Measurements from ENCODE around the gene POLR2L. TPM values are rescaled to one million over a fixed set of nuclear protein-coding genes. Genes with fewer than 3 reads are reported as not detected.

The POLR2L gene
- total RNA-seq, 1 donor from 2014 or later = 46.4 TPM

DNA sequence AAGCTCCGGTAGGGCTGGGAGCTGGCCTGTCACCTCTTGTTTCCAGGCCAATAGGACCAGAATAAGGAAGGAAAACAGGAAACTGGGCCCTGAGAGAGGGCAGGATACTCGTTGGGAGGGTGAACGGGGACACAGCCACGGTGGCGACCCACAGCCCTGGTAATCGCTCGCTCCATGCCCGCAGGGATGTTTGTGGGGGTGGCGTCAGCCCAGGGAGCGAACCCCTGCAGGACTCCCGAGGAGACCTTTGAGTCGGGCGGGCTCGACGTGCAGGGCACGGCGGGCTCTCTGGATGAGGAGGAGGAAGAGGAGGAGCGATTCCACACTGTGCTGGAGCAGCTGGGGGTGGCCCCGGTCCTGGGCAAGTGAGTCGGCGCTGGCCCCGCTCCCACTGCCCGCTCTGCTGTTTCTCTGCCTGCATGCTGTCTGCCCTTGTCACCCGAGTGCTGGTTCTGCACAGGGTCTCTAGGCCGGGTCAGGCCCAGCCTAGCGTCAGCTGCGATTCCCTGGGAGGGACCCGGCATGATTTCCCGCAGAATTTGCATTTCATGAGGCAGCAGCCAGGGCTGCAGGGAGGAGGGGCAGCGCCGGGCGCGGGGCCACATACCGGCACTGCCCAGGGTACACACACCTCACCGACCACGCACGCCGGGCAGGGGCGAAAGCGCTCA lies 13.0 kb downstream of the POLR2L start:
- Histone ChIP-seq H3K9ac (ENCODE audit: low read depth in 1 of 3, low read length in 3 of 3) (peak overlapping the region in 2 of 3 donors; percentile 43 to 62), H3K27ac (ENCODE audit: low read depth, low read length) (no peak overlapping the region), H3K4me1 (ENCODE audit: control insufficient read depth in 3 of 3, insufficient read depth in 3 of 3, low read length in 3 of 3) (peaks cover 60 to 80% (median 64%) of the 10 kb centered on the region in 3 donors), H3K4me3 (ENCODE audit: low read length in 3 of 3) (peak overlapping the region; percentile 49 to 58 (median 56)), H3K27me3 (ENCODE audit: control insufficient read depth in 3 of 3, insufficient read depth in 3 of 3, low read length in 3 of 3) (peaks cover 13 to 63% (median 26%) of the 10 kb centered on the region in 3 donors), H3K36me3 (ENCODE audit: control insufficient read depth in 3 of 3, insufficient read depth in 3 of 3, low read length in 3 of 3) (peaks cover 6 to 14% (median 10%) of the 10 kb centered on the region in 3 donors), H3K9me3 (ENCODE audit: control insufficient read depth in 3 of 3, low read length in 3 of 3) (no peaks in the 10 kb centered on the region)

DNA sequence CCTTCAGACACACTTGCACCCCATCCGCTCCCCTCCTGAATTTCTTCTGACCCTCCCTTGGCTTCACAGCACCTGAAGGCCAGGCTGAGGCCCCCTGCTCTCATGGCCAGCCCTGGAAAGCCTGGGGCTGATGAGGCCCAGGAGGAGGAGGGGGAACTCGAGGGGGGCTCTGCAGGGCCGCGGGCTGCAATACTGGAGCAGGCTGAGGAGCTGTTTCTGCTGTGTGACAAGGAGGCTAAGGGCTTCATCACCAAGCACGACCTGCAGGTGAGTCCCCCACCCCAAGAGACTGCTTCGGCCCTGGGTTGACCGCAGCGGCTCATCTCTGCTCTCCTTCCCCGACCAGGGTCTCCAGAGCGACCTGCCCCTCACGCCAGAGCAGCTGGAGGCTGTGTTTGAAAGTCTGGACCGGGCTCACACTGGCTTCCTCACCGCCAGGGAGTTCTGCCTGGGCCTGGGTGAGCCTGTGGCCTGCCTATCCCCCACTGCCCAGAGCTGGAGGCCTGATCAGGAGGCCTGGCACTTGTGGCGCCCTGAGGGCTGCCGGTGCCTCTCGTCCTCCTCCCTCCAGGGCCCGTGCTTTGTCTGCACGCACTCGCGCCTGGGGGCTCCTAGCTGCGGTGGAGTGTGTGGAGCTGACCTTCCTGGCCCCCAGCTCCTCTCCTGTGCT lies 13.7 kb downstream of the POLR2L start:
- H3K4me3 ChIP-seq (ENCODE audit: low read length in 3 of 3) = peak overlapping the region in 1 of 3 donors; percentile 49
- peaks cover 54 to 75% (median 57%) of the 10 kb centered on the region in 3 donors for H3K4me1 ChIP-seq (ENCODE audit: control insufficient read depth in 3 of 3, insufficient read depth in 3 of 3, low read length in 3 of 3)
- H3K36me3 ChIP-seq (ENCODE audit: control insufficient read depth in 3 of 3, insufficient read depth in 3 of 3, low read length in 3 of 3) = peaks cover 12 to 20% (median 15%) of the 10 kb centered on the region in 3 donors
- no peaks in the 10 kb centered on the region for H3K9me3 ChIP-seq (ENCODE audit: control insufficient read depth in 3 of 3, low read length in 3 of 3)
- H3K9ac ChIP-seq (ENCODE audit: low read depth in 1 of 3, low read length in 3 of 3) = peak overlapping the region in 1 of 3 donors; percentile 62
- H3K27ac ChIP-seq (ENCODE audit: low read depth, low read length) = peak overlapping the region; percentile 25
- peaks cover 13 to 63% (median 26%) of the 10 kb centered on the region in 3 donors for H3K27me3 ChIP-seq (ENCODE audit: control insufficient read depth in 3 of 3, insufficient read depth in 3 of 3, low read length in 3 of 3)

- H3K27ac ChIP-seq (ENCODE audit: low read depth, low read length) = peak within 1 kb of the TSS; percentile 40
- peaks cover 54 to 74% (median 55%) of the 10 kb centered on the region in 3 donors for H3K4me1 ChIP-seq (ENCODE audit: control insufficient read depth in 3 of 3, insufficient read depth in 3 of 3, low read length in 3 of 3)
- H3K4me3 ChIP-seq (ENCODE audit: low read length in 3 of 3) = peak within 1 kb of the TSS; percentile 7 to 52 (median 49)
- no peaks in the 10 kb centered on the region for H3K9me3 ChIP-seq (ENCODE audit: control insufficient read depth in 3 of 3, low read length in 3 of 3)
- peaks cover 12 to 20% (median 19%) of the 10 kb centered on the region in 3 donors for H3K36me3 ChIP-seq (ENCODE audit: control insufficient read depth in 3 of 3, insufficient read depth in 3 of 3, low read length in 3 of 3)
- peaks cover 13 to 63% (median 26%) of the 10 kb centered on the region in 3 donors for H3K27me3 ChIP-seq (ENCODE audit: control insufficient read depth in 3 of 3, insufficient read depth in 3 of 3, low read length in 3 of 3)
- peak within 1 kb of the TSS; percentile 43 to 62 (median 45) for H3K9ac ChIP-seq (ENCODE audit: low read depth in 1 of 3, low read length in 3 of 3)
Measured at GRCh38 chr11:827897-828192, 14.5 kb downstream of the POLR2L start, which contains the start of gene CRACR2B. Gene CRACR2B, plus strand, starts transcription at chr11:827919. Its CDS starts 689 bp downstream, at chr11:828608.

DNA sequence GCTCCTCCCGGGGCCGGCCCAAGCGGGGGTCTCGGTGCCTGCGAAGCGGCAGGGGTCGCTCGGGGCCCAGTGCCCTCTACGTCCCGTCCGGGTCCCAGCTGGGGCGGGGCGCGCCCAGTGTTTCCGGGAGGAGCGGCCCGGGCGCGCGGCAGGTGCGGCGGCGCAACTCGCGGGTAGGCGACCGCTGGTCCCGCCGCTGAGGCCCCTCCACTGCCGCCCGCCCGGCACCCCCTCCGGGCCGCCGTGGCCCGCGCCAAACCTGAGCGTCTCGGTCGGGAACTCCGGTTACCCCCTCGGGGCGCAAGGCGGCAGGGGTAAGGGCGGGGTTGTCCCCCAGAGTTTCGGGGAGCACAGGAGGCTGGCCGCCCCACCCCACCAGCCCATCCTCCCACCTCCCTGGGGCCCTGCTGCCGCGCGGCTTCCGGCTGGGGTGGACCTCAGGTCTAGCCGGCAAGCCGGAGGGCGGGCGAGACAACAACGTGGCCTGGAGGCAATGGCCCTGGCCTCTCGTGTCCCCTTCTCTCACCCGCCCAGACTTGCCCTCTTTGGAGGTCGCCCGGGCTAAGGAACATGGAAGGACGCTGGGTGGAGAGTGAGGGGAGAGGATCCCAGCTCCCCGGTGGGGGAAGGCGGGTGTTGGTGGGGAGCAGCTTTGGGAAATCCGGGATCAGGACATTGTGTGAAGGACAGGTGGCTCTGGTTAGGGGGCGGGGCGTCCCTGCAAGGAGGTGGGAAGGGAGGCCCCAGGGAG lies 15.0 kb downstream of the POLR2L start:
- Histone ChIP-seq H3K9ac (ENCODE audit: low read depth in 1 of 3, low read length in 3 of 3) (peak overlapping the region; percentile 43 to 62 (median 45)), H3K9me3 (ENCODE audit: control insufficient read depth in 3 of 3, low read length in 3 of 3) (no peaks in the 10 kb centered on the region), H3K4me1 (ENCODE audit: control insufficient read depth in 3 of 3, insufficient read depth in 3 of 3, low read length in 3 of 3) (peaks cover 54 to 75% (median 56%) of the 10 kb centered on the region in 3 donors), H3K27me3 (ENCODE audit: control insufficient read depth in 3 of 3, insufficient read depth in 3 of 3, low read length in 3 of 3) (peaks cover 13 to 63% (median 26%) of the 10 kb centered on the region in 3 donors), H3K4me3 (ENCODE audit: low read length in 3 of 3) (peak overlapping the region; percentile 7 to 52 (median 49)), H3K36me3 (ENCODE audit: control insufficient read depth in 3 of 3, insufficient read depth in 3 of 3, low read length in 3 of 3) (peaks cover 12 to 22% (median 20%) of the 10 kb centered on the region in 3 donors), H3K27ac (ENCODE audit: low read depth, low read length) (peak overlapping the region; percentile 40)

DNA sequence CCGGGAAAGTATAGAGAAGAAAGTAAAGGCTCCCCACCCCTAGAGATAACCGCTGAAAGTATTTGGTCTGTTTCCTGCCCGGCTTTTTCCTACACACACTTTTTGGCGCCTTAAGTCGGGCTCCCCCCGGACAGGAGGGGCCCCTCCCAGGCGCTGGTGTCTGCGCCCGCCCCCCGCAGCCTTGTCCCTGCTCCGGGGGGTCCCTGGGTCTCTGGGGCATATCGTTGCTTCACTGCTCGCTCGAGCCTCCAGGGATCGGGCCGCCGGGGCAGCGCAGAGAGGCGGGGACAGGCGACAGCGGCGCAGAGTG lies 15.5 kb downstream of the POLR2L start:
- Histone ChIP-seq H3K27me3 (ENCODE audit: control insufficient read depth in 3 of 3, insufficient read depth in 3 of 3, low read length in 3 of 3) (peaks cover 13 to 60% (median 26%) of the 10 kb centered on the region in 3 donors), H3K4me1 (ENCODE audit: control insufficient read depth in 3 of 3, insufficient read depth in 3 of 3, low read length in 3 of 3) (peaks cover 54 to 75% (median 56%) of the 10 kb centered on the region in 3 donors), H3K27ac (ENCODE audit: low read depth, low read length) (no peak overlapping the region), H3K9me3 (ENCODE audit: control insufficient read depth in 3 of 3, low read length in 3 of 3) (no peaks in the 10 kb centered on the region), H3K36me3 (ENCODE audit: control insufficient read depth in 3 of 3, insufficient read depth in 3 of 3, low read length in 3 of 3) (peaks cover 12 to 24% (median 23%) of the 10 kb centered on the region in 3 donors), H3K9ac (ENCODE audit: low read depth in 1 of 3, low read length in 3 of 3) (peak overlapping the region in 1 of 3 donors; percentile 62), H3K4me3 (ENCODE audit: low read length in 3 of 3) (peak overlapping the region; percentile 7 to 52 (median 49))

- Histone ChIP-seq H3K27ac (ENCODE audit: low read depth, low read length) (no peak overlapping the region), H3K9me3 (ENCODE audit: control insufficient read depth in 3 of 3, low read length in 3 of 3) (no peaks in the 10 kb centered on the region), H3K27me3 (ENCODE audit: control insufficient read depth in 3 of 3, insufficient read depth in 3 of 3, low read length in 3 of 3) (peaks cover 13 to 54% (median 26%) of the 10 kb centered on the region in 3 donors)
Measured at GRCh38 chr11:826227-826621, 16.1 kb downstream of the POLR2L start.

GRCh38 chr11:825366-826226 lies 16.7 kb downstream of the POLR2L start:
- Histone ChIP-seq H3K9me3 (ENCODE audit: control insufficient read depth in 3 of 3, low read length in 3 of 3) (no peaks in the 10 kb centered on the region), H3K4me1 (ENCODE audit: control insufficient read depth in 3 of 3, insufficient read depth in 3 of 3, low read length in 3 of 3) (peaks cover 56 to 75% (median 61%) of the 10 kb centered on the region in 3 donors), H3K27me3 (ENCODE audit: control insufficient read depth in 3 of 3, insufficient read depth in 3 of 3, low read length in 3 of 3) (peaks cover 13 to 50% (median 26%) of the 10 kb centered on the region in 3 donors), H3K4me3 (ENCODE audit: low read length in 3 of 3) (no peak overlapping the region), H3K36me3 (ENCODE audit: control insufficient read depth in 3 of 3, insufficient read depth in 3 of 3, low read length in 3 of 3) (peaks cover 12 to 28% (median 23%) of the 10 kb centered on the region in 3 donors), H3K27ac (ENCODE audit: low read depth, low read length) (no peak overlapping the region), H3K9ac (ENCODE audit: low read depth in 1 of 3, low read length in 3 of 3) (peak overlapping the region in 1 of 3 donors; percentile 3)

More at GRCh38 chr11:826227-826621, 16.1 kb downstream of the POLR2L start:
- peaks cover 55 to 75% (median 59%) of the 10 kb centered on the region in 3 donors for H3K4me1 ChIP-seq (ENCODE audit: control insufficient read depth in 3 of 3, insufficient read depth in 3 of 3, low read length in 3 of 3)
- H3K36me3 ChIP-seq (ENCODE audit: control insufficient read depth in 3 of 3, insufficient read depth in 3 of 3, low read length in 3 of 3) = peaks cover 12 to 28% (median 23%) of the 10 kb centered on the region in 3 donors
- H3K9ac ChIP-seq (ENCODE audit: low read depth in 1 of 3, low read length in 3 of 3) = no peak overlapping the region
- H3K4me3 ChIP-seq (ENCODE audit: low read length in 3 of 3) = no peak overlapping the region

DNA sequence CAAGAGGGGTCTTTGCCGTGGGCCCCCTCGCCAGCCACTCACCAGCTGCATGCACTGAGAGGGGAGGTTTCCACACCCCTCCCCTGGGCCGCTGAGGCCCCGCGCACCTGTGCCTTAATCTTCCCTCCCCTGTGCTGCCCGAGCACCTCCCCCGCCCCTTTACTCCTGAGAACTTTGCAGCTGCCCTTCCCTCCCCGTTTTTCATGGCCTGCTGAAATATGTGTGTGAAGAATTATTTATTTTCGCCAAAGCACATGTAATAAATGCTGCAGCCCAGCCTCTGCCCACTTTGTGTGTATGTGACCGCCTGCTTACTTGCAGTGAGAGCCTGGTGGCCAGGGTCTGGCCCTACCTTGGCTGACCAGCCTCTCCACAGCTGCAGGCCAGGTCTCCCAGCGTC lies 17.4 kb downstream of the POLR2L start:
- H3K27ac ChIP-seq (ENCODE audit: low read depth, low read length) = no peak overlapping the region

DNA sequence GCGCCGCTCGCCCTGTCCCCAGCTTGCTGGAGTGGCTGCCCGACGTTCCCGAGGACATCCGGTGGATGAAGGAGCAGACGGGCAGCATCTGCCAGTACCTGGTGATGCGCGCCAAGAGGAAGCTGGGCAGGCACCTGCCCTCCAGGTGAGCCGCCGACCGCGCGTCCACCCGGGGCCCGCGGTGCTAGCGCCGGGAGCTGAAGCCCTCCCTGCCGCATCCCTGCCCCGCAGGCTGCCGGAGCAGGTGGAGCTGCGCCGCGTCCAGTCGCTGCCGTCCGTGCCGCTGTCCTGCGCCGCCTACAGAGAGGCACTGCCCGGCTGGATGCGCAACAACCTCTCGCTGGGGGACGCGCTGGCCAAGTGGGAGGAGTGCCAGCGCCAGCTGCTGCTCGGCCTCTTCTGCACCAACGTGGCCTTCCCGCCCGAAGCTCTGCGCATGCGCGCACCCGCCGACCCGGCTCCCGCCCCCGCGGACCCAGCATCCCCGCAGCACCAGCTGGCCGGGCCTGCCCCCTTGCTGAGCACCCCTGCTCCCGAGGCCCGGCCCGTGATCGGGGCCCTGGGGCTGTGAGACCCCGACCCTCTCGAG lies 17.9 kb downstream of the POLR2L start:
- Histone ChIP-seq H3K27ac (ENCODE audit: low read depth, low read length) (no peak overlapping the region), H3K4me1 (ENCODE audit: control insufficient read depth in 3 of 3, insufficient read depth in 3 of 3, low read length in 3 of 3) (peaks cover 54 to 69% (median 56%) of the 10 kb centered on the region in 3 donors), H3K4me3 (ENCODE audit: low read length in 3 of 3) (no peak overlapping the region)

More for the DNA sequence above, 17.4 kb downstream of the POLR2L start:
- Histone ChIP-seq H3K9me3 (ENCODE audit: control insufficient read depth in 3 of 3, low read length in 3 of 3) (no peaks in the 10 kb centered on the region), H3K4me3 (ENCODE audit: low read length in 3 of 3) (no peak overlapping the region), H3K36me3 (ENCODE audit: control insufficient read depth in 3 of 3, insufficient read depth in 3 of 3, low read length in 3 of 3) (peaks cover 12 to 28% (median 23%) of the 10 kb centered on the region in 3 donors), H3K27me3 (ENCODE audit: control insufficient read depth in 3 of 3, insufficient read depth in 3 of 3, low read length in 3 of 3) (peaks cover 13 to 44% (median 26%) of the 10 kb centered on the region in 3 donors), H3K9ac (ENCODE audit: low read depth in 1 of 3, low read length in 3 of 3) (no peak overlapping the region), H3K4me1 (ENCODE audit: control insufficient read depth in 3 of 3, insufficient read depth in 3 of 3, low read length in 3 of 3) (peaks cover 58 to 74% (median 62%) of the 10 kb centered on the region in 3 donors)

More for the DNA sequence above, 17.9 kb downstream of the POLR2L start:
- H3K36me3 ChIP-seq (ENCODE audit: control insufficient read depth in 3 of 3, insufficient read depth in 3 of 3, low read length in 3 of 3) = peaks cover 12 to 28% (median 23%) of the 10 kb centered on the region in 3 donors
- no peaks in the 10 kb centered on the region for H3K9me3 ChIP-seq (ENCODE audit: control insufficient read depth in 3 of 3, low read length in 3 of 3)
- no peak overlapping the region for H3K9ac ChIP-seq (ENCODE audit: low read depth in 1 of 3, low read length in 3 of 3)
- H3K27me3 ChIP-seq (ENCODE audit: control insufficient read depth in 3 of 3, insufficient read depth in 3 of 3, low read length in 3 of 3) = peaks cover 8 to 38% (median 21%) of the 10 kb centered on the region in 3 donors
